ENCODE measurements around the gene RFNG. TPM values are rescaled to one million over a fixed set of nuclear protein-coding genes. Genes with fewer than 3 reads are reported as not detected.

Gene RFNG
- total RNA-seq, 1 experiment from 2014 or later: 43.4 TPM

DNA sequence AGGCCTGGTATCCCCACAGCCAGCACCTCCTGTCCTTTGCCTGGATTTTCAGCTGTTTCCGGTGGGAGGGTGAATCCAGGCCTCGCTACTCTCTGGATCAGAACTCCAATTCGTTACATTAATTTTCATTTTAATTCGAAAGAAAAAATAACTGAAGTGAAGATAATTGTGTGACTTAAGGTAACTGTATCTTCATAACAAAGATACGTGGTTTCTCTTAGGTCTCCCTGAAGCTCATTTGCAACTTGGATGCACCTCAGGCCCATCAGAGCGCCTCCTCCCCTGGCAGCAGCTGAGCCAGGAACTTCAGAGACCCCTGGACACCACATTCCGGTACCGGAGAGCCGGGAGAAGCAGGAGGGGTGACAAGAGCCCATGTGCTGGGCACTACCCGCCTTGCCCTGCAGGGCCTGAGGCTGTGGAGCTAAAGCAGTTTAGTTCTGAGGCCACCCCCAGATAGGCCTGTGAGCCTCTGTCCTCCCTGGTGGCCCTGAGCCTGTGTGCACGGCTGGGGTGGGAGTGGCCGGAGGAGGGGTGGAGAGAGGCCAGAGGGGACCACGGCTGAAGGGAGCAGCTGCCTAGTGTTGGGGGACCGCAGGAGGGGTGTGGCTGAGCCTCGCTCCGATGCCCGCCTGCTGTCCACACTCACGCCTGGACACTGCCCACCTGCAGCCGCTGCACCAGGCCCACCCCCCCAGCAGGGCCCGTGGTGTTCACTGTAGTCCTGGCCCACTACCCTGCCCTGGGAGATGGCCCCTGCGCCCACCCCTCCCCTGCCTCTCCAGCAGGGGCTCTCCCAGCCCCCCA lies 25.4 kb upstream of the RFNG start:
- intact Hi-C loops (cut with micrococcal nuclease; ENCODE audit: unreplicated experiment): no loop called here

DNA sequence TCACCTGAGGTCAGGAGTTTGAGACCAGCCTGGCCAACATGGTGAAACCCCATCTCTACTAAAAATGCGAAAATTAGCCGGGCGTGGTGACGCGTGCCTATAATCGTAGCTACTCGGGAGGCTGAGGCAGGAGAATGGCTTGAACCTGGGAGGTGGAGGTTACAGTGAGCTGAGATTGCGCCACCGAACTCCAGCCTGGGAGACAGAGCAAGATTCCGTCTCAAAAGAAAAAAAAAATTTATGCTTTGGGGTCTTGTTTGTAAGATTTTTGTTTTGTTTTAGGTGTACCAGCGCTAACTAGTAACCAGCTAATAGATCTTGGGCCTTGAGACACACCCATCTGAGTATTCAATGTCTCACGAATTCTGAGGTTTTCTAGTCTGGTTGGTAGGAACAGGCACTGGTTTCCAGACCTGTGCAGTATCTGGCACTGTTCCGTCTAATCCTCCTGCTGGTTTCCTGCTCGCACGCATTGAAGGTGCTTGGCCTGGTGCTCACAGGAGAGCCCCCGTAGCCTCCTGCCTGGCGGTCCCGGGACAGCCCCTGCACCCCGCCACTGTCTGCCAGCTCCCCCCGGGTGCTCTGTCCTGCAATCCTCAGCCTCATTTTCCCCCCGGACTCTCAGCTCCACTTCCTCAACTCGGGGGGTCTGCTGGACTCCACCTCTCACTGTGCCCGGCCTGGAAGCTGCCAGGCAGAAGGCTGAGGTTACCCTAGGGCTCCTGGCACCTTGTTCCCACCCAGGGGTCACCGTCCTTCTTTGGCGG lies 24.6 kb upstream of the RFNG start:
- ChIA-PET CTCF (interaction anchor here (0.5 kb wide), 1 partner anchor 60 kb away, joined by 3 read pairs; no protein-coding TSS in a partner anchor), POLR2A (interaction anchor here (0.6 kb wide), 1 partner anchor 182 kb away, joined by 3 read pairs; no protein-coding TSS in a partner anchor)
- in situ Hi-C loops (cut with HindIII; ENCODE audit: low pct_unique_long_range_greater_than_20kb, low sequenced_read_pairs): no loop called here
- H3K4me3 ChIP-seq (ENCODE audit: low read depth in 2 of 2, low read length in 2 of 2): no peak overlapping the region
- DNase-seq (ENCODE audit: low read depth, low spot score) (no peak), ATAC-seq (peak; percentile 26)
- peak overlapping the region; percentile 70 for H3K27ac ChIP-seq (ENCODE audit: low read length)
- intact Hi-C loops (cut with micrococcal nuclease; ENCODE audit: unreplicated experiment): no loop called here
- H3K4me1 ChIP-seq (ENCODE audit: control insufficient read depth, insufficient read depth, low read length): peaks cover 25% of the 10 kb centered on the region
- TF ChIP-seq POLR2AphosphoS5 (IDR thresholded peaks at IDR 0.05; ENCODE audit: low read depth, low read length): peak; percentile 84
- TF ChIP-seq, protein P1, sequence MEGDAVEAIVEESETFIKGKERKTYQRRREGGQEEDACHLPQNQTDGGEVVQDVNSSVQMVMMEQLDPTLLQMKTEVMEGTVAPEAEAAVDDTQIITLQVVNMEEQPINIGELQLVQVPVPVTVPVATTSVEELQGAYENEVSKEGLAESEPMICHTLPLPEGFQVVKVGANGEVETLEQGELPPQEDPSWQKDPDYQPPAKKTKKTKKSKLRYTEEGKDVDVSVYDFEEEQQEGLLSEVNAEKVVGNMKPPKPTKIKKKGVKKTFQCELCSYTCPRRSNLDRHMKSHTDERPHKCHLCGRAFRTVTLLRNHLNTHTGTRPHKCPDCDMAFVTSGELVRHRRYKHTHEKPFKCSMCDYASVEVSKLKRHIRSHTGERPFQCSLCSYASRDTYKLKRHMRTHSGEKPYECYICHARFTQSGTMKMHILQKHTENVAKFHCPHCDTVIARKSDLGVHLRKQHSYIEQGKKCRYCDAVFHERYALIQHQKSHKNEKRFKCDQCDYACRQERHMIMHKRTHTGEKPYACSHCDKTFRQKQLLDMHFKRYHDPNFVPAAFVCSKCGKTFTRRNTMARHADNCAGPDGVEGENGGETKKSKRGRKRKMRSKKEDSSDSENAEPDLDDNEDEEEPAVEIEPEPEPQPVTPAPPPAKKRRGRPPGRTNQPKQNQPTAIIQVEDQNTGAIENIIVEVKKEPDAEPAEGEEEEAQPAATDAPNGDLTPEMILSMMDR (IDR thresholded peaks at IDR 0.05): no peak
- 0 out of 2 replicates have a peak, but pooled peaks have one; percentile 33 for TF ChIP-seq SIN3A (IDR thresholded peaks at IDR 0.05; ENCODE audit: borderline replicate concordance, insufficient read depth, low read depth, low read length)
- no peaks in the 10 kb centered on the region; the same call in 1 of the 2 replicates for H3K36me3 ChIP-seq (ENCODE audit: control insufficient read depth, insufficient read depth, low read length)
- no TSS peak for BruUV-seq (replicated peaks)
- H3K27me3 ChIP-seq (ENCODE audit: control insufficient read depth, insufficient read depth, low read length): no peaks in the 10 kb centered on the region
- no peaks in the 10 kb centered on the region for H3K9me3 ChIP-seq (ENCODE audit: control insufficient read depth, insufficient read depth, low read depth, low read length)

More for the DNA sequence above, 25.4 kb upstream of the RFNG start:
- no peak for TF ChIP-seq TCF7L2 (IDR thresholded peaks at IDR 0.05; ENCODE audit: low read depth, low read length)
- no peak; the same call in 1 of the 2 replicates for TF ChIP-seq SIN3A (IDR thresholded peaks at IDR 0.05; ENCODE audit: borderline replicate concordance, insufficient read depth, low read depth, low read length)
- TF ChIP-seq POLR2AphosphoS5 (IDR thresholded peaks at IDR 0.05; ENCODE audit: low read depth, low read length): peak; percentile 87
- TF ChIP-seq, protein P1 (IDR thresholded peaks at IDR 0.05): no peak
- TF ChIP-seq, protein P2, sequence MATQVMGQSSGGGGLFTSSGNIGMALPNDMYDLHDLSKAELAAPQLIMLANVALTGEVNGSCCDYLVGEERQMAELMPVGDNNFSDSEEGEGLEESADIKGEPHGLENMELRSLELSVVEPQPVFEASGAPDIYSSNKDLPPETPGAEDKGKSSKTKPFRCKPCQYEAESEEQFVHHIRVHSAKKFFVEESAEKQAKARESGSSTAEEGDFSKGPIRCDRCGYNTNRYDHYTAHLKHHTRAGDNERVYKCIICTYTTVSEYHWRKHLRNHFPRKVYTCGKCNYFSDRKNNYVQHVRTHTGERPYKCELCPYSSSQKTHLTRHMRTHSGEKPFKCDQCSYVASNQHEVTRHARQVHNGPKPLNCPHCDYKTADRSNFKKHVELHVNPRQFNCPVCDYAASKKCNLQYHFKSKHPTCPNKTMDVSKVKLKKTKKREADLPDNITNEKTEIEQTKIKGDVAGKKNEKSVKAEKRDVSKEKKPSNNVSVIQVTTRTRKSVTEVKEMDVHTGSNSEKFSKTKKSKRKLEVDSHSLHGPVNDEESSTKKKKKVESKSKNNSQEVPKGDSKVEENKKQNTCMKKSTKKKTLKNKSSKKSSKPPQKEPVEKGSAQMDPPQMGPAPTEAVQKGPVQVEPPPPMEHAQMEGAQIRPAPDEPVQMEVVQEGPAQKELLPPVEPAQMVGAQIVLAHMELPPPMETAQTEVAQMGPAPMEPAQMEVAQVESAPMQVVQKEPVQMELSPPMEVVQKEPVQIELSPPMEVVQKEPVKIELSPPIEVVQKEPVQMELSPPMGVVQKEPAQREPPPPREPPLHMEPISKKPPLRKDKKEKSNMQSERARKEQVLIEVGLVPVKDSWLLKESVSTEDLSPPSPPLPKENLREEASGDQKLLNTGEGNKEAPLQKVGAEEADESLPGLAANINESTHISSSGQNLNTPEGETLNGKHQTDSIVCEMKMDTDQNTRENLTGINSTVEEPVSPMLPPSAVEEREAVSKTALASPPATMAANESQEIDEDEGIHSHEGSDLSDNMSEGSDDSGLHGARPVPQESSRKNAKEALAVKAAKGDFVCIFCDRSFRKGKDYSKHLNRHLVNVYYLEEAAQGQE (IDR thresholded peaks at IDR 0.05; ENCODE audit: insufficient read depth in 1 of 2, low read depth in 2 of 2, low read length in 1 of 2): 0 out of 4 replicates have a peak, but pooled peaks of 1 of the 2 experiments have one; percentile 7
- DNase-seq (ENCODE audit: low read depth, low spot score) (no peak), ATAC-seq (peak; percentile 74)
- ChIA-PET CTCF (interaction anchor here (0.5 to 0.6 kb wide), 2 partner anchors 47 to 59 kb away, joined by 3 to 4 read pairs; no protein-coding TSS in a partner anchor), POLR2A (interaction anchor here (0.6 kb wide), 1 partner anchor 16 kb away, joined by 6 read pairs; no protein-coding TSS in a partner anchor)
- BruUV-seq (replicated peaks): no TSS peak
- Histone ChIP-seq H3K4me3 (ENCODE audit: low read depth in 2 of 2, low read length in 2 of 2) (no peak overlapping the region), H3K4me1 (ENCODE audit: control insufficient read depth, insufficient read depth, low read length) (peaks cover 25% of the 10 kb centered on the region), H3K36me3 (ENCODE audit: control insufficient read depth, insufficient read depth, low read length) (no peaks in the 10 kb centered on the region; the same call in 1 of the 2 replicates), H3K27me3 (ENCODE audit: control insufficient read depth, insufficient read depth, low read length) (no peaks in the 10 kb centered on the region), H3K9me3 (ENCODE audit: control insufficient read depth, insufficient read depth, low read depth, low read length) (no peaks in the 10 kb centered on the region), H3K27ac (ENCODE audit: low read length) (peak overlapping the region; percentile 70)
- in situ Hi-C loops (cut with HindIII; ENCODE audit: low pct_unique_long_range_greater_than_20kb, low sequenced_read_pairs): no loop called here

All from Panc1 (cell line).